Naive thymus-derived CD4-positive, alpha-beta T cell (primary cell): ENCODE results near the gene ZNF341. TPM values are rescaled to one million over a fixed set of nuclear protein-coding genes. Genes with fewer than 3 reads are reported as not detected.
"Not testable (repeated sequence)": the region's sequence is repeated elsewhere in the genome, so short reads cannot be mapped to it uniquely, and the experiment has no call there.

Source experiments
- ATAC-seq: fragments of 150-1000 bp; cut with Tn5 transposase; 2 replicates; pipeline ENCODE4 v1.10.0; 2021; ENCODE audit warnings: mild to moderate bottlenecking, moderate library complexity
- CTCF ChIA-PET: fragments of 350-600 bp; sonication (Branson Sonifier 250); formaldehyde crosslinking; loops from one replicate; lab custom pipeline; 2021; ENCODE audit warnings: antibody characterized with exemption; lab: Charles Lee
- POLR2A ChIA-PET: fragments of 350-600 bp; sonication (Branson Sonifier 250); formaldehyde crosslinking; loops from one replicate; lab custom pipeline; 2021; ENCODE audit warnings: antibody characterized with exemption, inconsistent platforms; lab: Charles Lee
- DNase-seq, 9 donors: peaks; one replicate each; pipeline versions ENCODE4 v3.0.0 to v3.0.0-alpha.2; 2020 to 2022; ENCODE audit warnings: mixed read lengths in 1 of 9
- H3K27ac ChIP-seq: one replicate; pipeline ENCODE4 v1.7.0; 2013; ENCODE audit warnings: mild to moderate bottlenecking, low read depth, low read length, moderate library complexity
- H3K27me3 ChIP-seq, 2 donors: one replicate each; pipeline ENCODE4 v1.7.0; 2013; ENCODE audit warnings: low read length in 2 of 2, mild to moderate bottlenecking in 2 of 2, moderate library complexity in 2 of 2; ENCODE audit not compliant: control insufficient read depth in 2 of 2, insufficient read depth in 2 of 2
- H3K36me3 ChIP-seq, 3 experiments: 1 replicate in 2 of 3; 2 replicates in 1 of 3; pipeline ENCODE4 v1.7.0; 2013; ENCODE audit warnings: low read length in 3 of 3, mild to moderate bottlenecking in 3 of 3, moderate library complexity in 1 of 3; ENCODE audit not compliant: insufficient read depth in 3 of 3, control insufficient read depth in 2 of 3
- H3K4me1 ChIP-seq, 2 donors: one replicate each; pipeline ENCODE4 v1.7.0; 2013; ENCODE audit warnings: low read length in 2 of 2, mild to moderate bottlenecking in 2 of 2, moderate library complexity in 1 of 2; ENCODE audit not compliant: control insufficient read depth in 2 of 2, insufficient read depth in 2 of 2
- H3K4me3 ChIP-seq: 2 replicates; pipeline ENCODE4 v1.7.0; 2013; ENCODE audit warnings: mild to moderate bottlenecking, low read length
- H3K9me3 ChIP-seq, 3 experiments: 1 replicate in 2 of 3; 2 replicates in 1 of 3; pipeline ENCODE4 v1.7.0; 2013; ENCODE audit warnings: low read length in 3 of 3; ENCODE audit not compliant: control insufficient read depth in 2 of 3
- H3K27ac Mint-ChIP-seq, 9 donors: one replicate each; pipeline ENCODE4 v1.8.0; 2020 to 2022; ENCODE audit warnings: mixed read lengths in 9 of 9, mild to moderate bottlenecking in 8 of 9, moderate library complexity in 5 of 9, inconsistent platforms in 2 of 9
- H3K27me3 Mint-ChIP-seq, 5 donors: one replicate each; pipeline ENCODE4 v1.8.0; 2021 to 2022; ENCODE audit warnings: mixed read lengths in 5 of 5, mild to moderate bottlenecking in 1 of 5
- H3K36me3 Mint-ChIP-seq, 5 donors: one replicate each; pipeline ENCODE4 v1.8.0; 2020 to 2022; ENCODE audit warnings: mixed read lengths in 5 of 5, mild to moderate bottlenecking in 3 of 5, inconsistent platforms in 1 of 5
- H3K4me1 Mint-ChIP-seq, 7 donors: one replicate each; pipeline ENCODE4 v1.8.0; 2020 to 2022; ENCODE audit warnings: mixed read lengths in 7 of 7, mild to moderate bottlenecking in 3 of 7, inconsistent platforms in 1 of 7
- H3K4me3 Mint-ChIP-seq, 10 donors: one replicate each; pipeline ENCODE4 v1.8.0; 2020 to 2022; ENCODE audit warnings: mild to moderate bottlenecking in 10 of 10, mixed read lengths in 10 of 10, moderate library complexity in 6 of 10, inconsistent platforms in 2 of 10
- H3K9me3 Mint-ChIP-seq, 11 donors: one replicate each; pipeline ENCODE4 v1.8.0; 2020 to 2022; ENCODE audit warnings: mixed read lengths in 11 of 11, mild to moderate bottlenecking in 4 of 11, inconsistent platforms in 1 of 11, moderate library complexity in 1 of 11
- intact Hi-C, 2 donors: fragments of 100-400 bp; cut with micrococcal nuclease; formaldehyde crosslinking; loops; one replicate each; pipeline ENCODE4 v1.15.1; 2023
- polyA plus RNA-seq, 2 donors: library from polyadenylated mRNA; unstranded; fragments of 300-500 nt; fragmentation: Illumina TruSeq; gene quantifications; one replicate each; pipeline ENCODE4 v1.2.3, GENCODE V29; 2021
- total RNA-seq, 6 experiments: library from RNA in 5 of 6; stranded (reverse) in 5 of 6; gene quantifications; 1 replicate in 5 of 6; 2 replicates in 1 of 6; pipeline ENCODE4 v1.2.3 and lab custom pipeline; 2021 to 2026

Gene ZNF341
- total and polyA plus RNA-seq, 7 experiments from 2014 or later, result 1.5 to 6.1 (median 4.5) TPM

GRCh38 chr20:33755936-33756490, 24.2 kb downstream of the ZNF341 start:
- H3K4me3 ChIP-seq, H3K9me3 Mint-ChIP-seq, H3K27me3 ChIP-seq, H3K4me1 ChIP-seq, H3K4me3 Mint-ChIP-seq, H3K27me3 Mint-ChIP-seq, intact Hi-C loops: not testable (repeated sequence)
- POLR2A ChIA-PET, result interaction anchor here (1.2 kb wide), 1 partner anchor 24 kb away, joined by 3 read pairs; the partner anchor contains the start of gene ZNF341
- peaks cover 0 to 12% (median 0%) of the 10 kb centered on the region in 3 experiments for H3K9me3 ChIP-seq
- Mint-ChIP-seq H3K4me1 (peaks cover 0 to 16% (median 10%) of the 10 kb centered on the region in 7 donors), H3K27ac (peak overlapping the region in 8 of 9 donors; percentile 17 to 83 (median 53)), H3K36me3 (peaks cover 5 to 62% (median 38%) of the 10 kb centered on the region in 5 donors)
- ATAC-seq, result peak; percentile 32
- CTCF ChIA-PET, result interaction anchor here (0.5 kb wide), 1 partner anchor 55 kb away, joined by 3 read pairs; no protein-coding TSS in a partner anchor
- H3K27ac ChIP-seq, result peak overlapping the region; percentile 17
- peaks cover 0 to 29% (median 12%) of the 10 kb centered on the region in 3 experiments for H3K36me3 ChIP-seq
- DNase-seq, result peak in 7 of 9 donors; percentile 8 to 39 (median 19)

- Mint-ChIP-seq H3K36me3 (peaks cover 5 to 57% (median 36%) of the 10 kb centered on the region in 5 donors), H3K4me1 (peaks cover 0 to 16% (median 10%) of the 10 kb centered on the region in 7 donors), H3K9me3 (peaks cover 0 to 6% (median 0%) of the 10 kb centered on the region in 11 donors), H3K27me3 (no peaks in the 10 kb centered on the region), H3K4me3 (no peak overlapping the region), H3K27ac (no peak overlapping the region)
- Histone ChIP-seq H3K36me3 (peaks cover 0 to 33% (median 12%) of the 10 kb centered on the region in 3 experiments), H3K4me3 (no peak overlapping the region), H3K27me3 (no peaks in the 10 kb centered on the region), H3K9me3 (peaks cover 0 to 12% (median 0%) of the 10 kb centered on the region in 3 experiments), H3K4me1 (peaks cover 0 to 6% of the 10 kb centered on the region in 2 donors), H3K27ac (no peak overlapping the region)
- ChIA-PET CTCF (no interaction called here), POLR2A (no interaction called here)
- intact Hi-C loops, result no loop called here
- no peak for ATAC-seq
- no peak for DNase-seq
These were observed 25.2 kb downstream of the ZNF341 start for GRCh38 chr20:33757046-33757445.

DNA sequence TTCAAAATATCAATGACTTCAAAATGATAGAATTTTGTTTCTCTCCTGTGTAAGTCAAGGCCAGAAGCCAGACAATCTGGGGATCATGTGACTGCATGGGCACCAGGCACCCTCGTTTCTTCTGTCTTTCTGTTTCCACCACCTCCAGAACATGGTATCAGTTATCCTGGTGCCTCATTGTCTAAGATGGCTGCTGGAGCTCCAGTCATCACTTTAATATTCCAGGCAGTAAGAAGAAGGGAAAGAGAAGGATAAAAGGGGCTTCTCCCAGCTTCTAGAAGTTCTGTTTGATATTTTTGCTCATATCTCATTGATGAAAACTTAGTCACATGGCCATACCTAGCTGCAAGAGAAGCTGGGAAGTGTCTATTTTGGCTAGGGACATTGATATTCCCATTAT, 25.7 kb downstream of the ZNF341 start:
- H3K36me3 Mint-ChIP-seq, result peaks cover 5 to 58% (median 35%) of the 10 kb centered on the region in 5 donors
- POLR2A ChIA-PET, result no interaction called here
- no peak overlapping the region for H3K4me3 Mint-ChIP-seq
- H3K9me3 Mint-ChIP-seq, result peaks cover 0 to 6% (median 0%) of the 10 kb centered on the region in 11 donors
- DNase-seq, result no peak
- intact Hi-C loops, result no loop called here
- no peaks in the 10 kb centered on the region for H3K27me3 Mint-ChIP-seq
- Histone ChIP-seq H3K4me3 (no peak overlapping the region), H3K4me1 (peaks cover 0 to 6% of the 10 kb centered on the region in 2 donors), H3K36me3 (peaks cover 0 to 33% (median 12%) of the 10 kb centered on the region in 3 experiments), H3K9me3 (peaks cover 0 to 12% (median 0%) of the 10 kb centered on the region in 3 experiments), H3K27ac (no peak overlapping the region), H3K27me3 (no peaks in the 10 kb centered on the region)
- CTCF ChIA-PET, result no interaction called here
- H3K4me1 Mint-ChIP-seq, result peaks cover 0 to 16% (median 10%) of the 10 kb centered on the region in 7 donors
- ATAC-seq, result no peak
- H3K27ac Mint-ChIP-seq, result no peak overlapping the region

DNA sequence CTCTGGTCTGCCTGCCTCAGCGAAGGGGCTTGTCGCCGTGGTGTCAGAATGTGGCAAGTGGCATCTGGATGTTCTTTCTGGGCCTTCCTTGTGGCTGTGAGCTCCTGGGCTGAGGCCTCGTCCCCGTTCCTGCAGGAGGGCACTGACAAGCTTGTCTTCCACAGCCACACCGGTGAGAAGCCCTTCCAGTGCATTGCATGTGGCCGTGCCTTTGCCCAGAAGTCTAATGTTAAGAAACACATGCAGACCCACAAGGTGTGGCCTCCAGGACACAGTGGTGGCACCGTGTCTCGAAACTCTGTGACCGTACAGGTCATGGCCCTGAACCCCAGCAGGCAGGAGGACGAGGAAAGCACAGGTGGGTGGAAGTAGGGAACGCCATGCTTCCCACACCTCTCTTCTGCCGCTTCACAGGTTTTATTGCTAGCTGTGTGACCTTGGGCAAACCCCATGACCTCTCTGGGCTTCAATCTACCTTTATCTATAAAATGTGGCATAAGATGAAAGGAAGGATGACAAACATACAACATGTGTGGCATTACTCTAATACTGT, 30.0 kb downstream of the ZNF341 start:
- no peak for ATAC-seq
- H3K27me3 ChIP-seq, result no peaks in the 10 kb centered on the region
- no peak overlapping the region for H3K27ac Mint-ChIP-seq
- H3K9me3 Mint-ChIP-seq, result peaks cover 0 to 6% (median 0%) of the 10 kb centered on the region in 11 donors
- H3K4me3 Mint-ChIP-seq, result no peak overlapping the region
- no peak for DNase-seq
- peaks cover 5 to 47% (median 31%) of the 10 kb centered on the region in 5 donors for H3K36me3 Mint-ChIP-seq
- H3K4me1 Mint-ChIP-seq, result peaks cover 0 to 6% (median 0%) of the 10 kb centered on the region in 7 donors
- ChIA-PET POLR2A (interaction anchor here (0.5 to 0.9 kb wide), 2 partner anchors 49 to 340 kb away, joined by 3 read pairs; partner anchors contain the start of gene CHMP4B), CTCF (interaction anchor here (0.7 kb wide), 1 partner anchor 139 kb away, joined by 3 read pairs; no protein-coding TSS in a partner anchor)
- H3K9me3 ChIP-seq, result peaks cover 0 to 12% (median 0%) of the 10 kb centered on the region in 3 experiments
- H3K27me3 Mint-ChIP-seq, result no peaks in the 10 kb centered on the region
- no peak overlapping the region for H3K27ac ChIP-seq
- no peak overlapping the region for H3K4me3 ChIP-seq
- intact Hi-C loops, result no loop called here
- no peaks in the 10 kb centered on the region for H3K4me1 ChIP-seq
- H3K36me3 ChIP-seq, result peaks cover 0 to 21% (median 8%) of the 10 kb centered on the region in 3 experiments

DNA sequence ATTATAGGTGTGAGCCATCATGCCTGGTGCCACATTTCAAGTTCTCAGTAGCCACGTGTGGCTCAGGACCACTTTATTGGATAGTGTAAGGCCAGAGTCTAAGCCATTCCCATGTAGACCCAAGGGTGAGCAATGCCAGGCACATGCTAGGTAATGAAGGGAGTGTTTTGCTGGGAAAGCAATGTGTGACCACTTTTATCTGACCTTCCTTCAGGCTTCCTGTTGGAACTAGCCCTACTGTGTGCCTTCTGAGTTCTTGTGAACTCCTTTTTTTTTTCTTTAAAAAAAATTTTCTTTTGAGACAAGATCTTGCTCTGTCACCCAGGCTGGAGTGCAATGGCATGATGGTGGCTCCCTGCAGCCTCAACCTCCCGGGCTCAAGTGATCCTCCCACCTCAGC, 33.3 kb downstream of the ZNF341 start:
- Mint-ChIP-seq H3K36me3 (peaks cover 0 to 38% (median 13%) of the 10 kb centered on the region in 5 donors), H3K27me3 (no peaks in the 10 kb centered on the region), H3K27ac (no peak overlapping the region), H3K4me3 (no peak overlapping the region), H3K4me1 (peaks cover 0 to 6% (median 0%) of the 10 kb centered on the region in 7 donors), H3K9me3 (no peaks in the 10 kb centered on the region)
- POLR2A ChIA-PET, result no interaction called here
- DNase-seq (no peak), ATAC-seq (no peak)
- CTCF ChIA-PET, result no interaction called here
- intact Hi-C loops, result no loop called here
- Histone ChIP-seq H3K4me3 (no peak overlapping the region), H3K27me3 (no peaks in the 10 kb centered on the region), H3K36me3 (peaks cover 0 to 28% (median 0%) of the 10 kb centered on the region in 3 experiments), H3K4me1 (no peaks in the 10 kb centered on the region), H3K27ac (no peak overlapping the region), H3K9me3 (no peaks in the 10 kb centered on the region)

GRCh38 chr20:33765592-33765991, 33.8 kb downstream of the ZNF341 start:
- Mint-ChIP-seq H3K36me3 (peaks cover 0 to 41% (median 13%) of the 10 kb centered on the region in 5 donors), H3K9me3 (no peaks in the 10 kb centered on the region), H3K4me3 (no peak overlapping the region), H3K27me3 (no peaks in the 10 kb centered on the region), H3K27ac (no peak overlapping the region), H3K4me1 (peaks cover 0 to 6% (median 0%) of the 10 kb centered on the region in 7 donors)
- DNase-seq (no peak), ATAC-seq (no peak)
- H3K36me3 ChIP-seq, result peaks cover 0 to 28% (median 0%) of the 10 kb centered on the region in 3 experiments
- no peaks in the 10 kb centered on the region for H3K4me1 ChIP-seq
- intact Hi-C loops, result no loop called here
- CTCF ChIA-PET, result no interaction called here
- POLR2A ChIA-PET, result no interaction called here
- no peak overlapping the region for H3K27ac ChIP-seq
- no peaks in the 10 kb centered on the region for H3K27me3 ChIP-seq
- H3K4me3 ChIP-seq, result no peak overlapping the region
- H3K9me3 ChIP-seq, result no peaks in the 10 kb centered on the region
